GM21360 (cell line): Measurements from ENCODE around the gene TFDP1.

Source experiments
- ATAC-seq: cut with Tn5 transposase; IDR thresholded peaks from one replicate; pipeline ENCODE4 v1.9.1; 2021; ENCODE audit warnings: mild to moderate bottlenecking, moderate library complexity; ENCODE audit not compliant: unreplicated experiment

The TFDP1 gene, protein sequence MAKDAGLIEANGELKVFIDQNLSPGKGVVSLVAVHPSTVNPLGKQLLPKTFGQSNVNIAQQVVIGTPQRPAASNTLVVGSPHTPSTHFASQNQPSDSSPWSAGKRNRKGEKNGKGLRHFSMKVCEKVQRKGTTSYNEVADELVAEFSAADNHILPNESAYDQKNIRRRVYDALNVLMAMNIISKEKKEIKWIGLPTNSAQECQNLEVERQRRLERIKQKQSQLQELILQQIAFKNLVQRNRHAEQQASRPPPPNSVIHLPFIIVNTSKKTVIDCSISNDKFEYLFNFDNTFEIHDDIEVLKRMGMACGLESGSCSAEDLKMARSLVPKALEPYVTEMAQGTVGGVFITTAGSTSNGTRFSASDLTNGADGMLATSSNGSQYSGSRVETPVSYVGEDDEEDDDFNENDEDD

GRCh38 chr13:113584205-113584869 lies at the start of gene TFDP1:
Gene TFDP1 (plus strand): TSS chr13:113584753. CDS start chr13:113585838, 1,085 bp downstream.
- peak; percentile 83 for ATAC-seq

DNA sequence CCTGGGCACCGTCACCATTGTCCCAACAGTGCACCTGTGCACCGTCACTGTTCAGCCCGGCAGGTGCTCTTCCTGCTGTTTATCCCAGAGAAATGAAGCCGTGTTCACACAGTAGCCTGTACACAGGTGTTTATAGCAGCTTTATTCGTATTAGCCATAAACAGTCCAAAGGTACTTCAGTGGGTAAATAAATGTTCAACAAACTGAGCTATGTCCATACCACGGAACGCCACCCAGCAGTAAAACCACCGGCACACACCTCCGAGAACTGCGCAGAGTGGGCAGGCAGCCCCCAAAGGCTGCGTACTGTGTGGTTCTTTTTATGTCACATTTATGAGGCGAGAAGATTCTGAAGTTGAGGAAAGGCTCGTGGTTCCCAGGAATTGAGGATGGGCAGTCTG lies 49.2 kb upstream of the TFDP1 start:
- ATAC-seq = no peak

GRCh38 chr13:113536461-113537110 lies 48.0 kb upstream of the TFDP1 start:
- ATAC-seq = no peak

GRCh38 chr13:113537205-113537604 lies 47.3 kb upstream of the TFDP1 start:
- ATAC-seq = no peak

- no peak for ATAC-seq
Observed at GRCh38 chr13:113537909-113538688, 46.5 kb upstream of the TFDP1 start.

DNA sequence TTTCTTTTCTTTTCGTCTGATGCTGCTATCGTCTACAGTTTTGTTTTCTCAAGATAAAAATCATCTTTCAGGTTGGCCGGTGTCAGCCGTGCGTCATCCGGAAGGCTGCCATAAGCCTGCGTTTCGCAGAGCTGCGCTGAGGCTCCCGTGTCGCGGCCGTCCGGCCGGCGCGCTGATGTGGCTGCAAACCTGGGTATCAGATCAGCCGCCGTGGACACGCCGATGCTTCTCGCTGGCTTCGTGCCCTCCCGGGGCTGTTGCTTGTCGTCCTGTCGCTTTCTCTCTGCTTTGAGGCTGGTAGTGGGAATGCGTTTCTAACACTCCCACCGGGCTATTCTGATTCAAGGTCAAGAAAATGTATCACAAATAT lies 45.9 kb upstream of the TFDP1 start:
- no peak for ATAC-seq

- ATAC-seq = no peak
Observed at GRCh38 chr13:113539176-113539575, 45.4 kb upstream of the TFDP1 start.

GRCh38 chr13:113539822-113540221 lies 44.7 kb upstream of the TFDP1 start:
- ATAC-seq = no peak

GRCh38 chr13:113540523-113540922 lies 44.0 kb upstream of the TFDP1 start:
- ATAC-seq = no peak

DNA sequence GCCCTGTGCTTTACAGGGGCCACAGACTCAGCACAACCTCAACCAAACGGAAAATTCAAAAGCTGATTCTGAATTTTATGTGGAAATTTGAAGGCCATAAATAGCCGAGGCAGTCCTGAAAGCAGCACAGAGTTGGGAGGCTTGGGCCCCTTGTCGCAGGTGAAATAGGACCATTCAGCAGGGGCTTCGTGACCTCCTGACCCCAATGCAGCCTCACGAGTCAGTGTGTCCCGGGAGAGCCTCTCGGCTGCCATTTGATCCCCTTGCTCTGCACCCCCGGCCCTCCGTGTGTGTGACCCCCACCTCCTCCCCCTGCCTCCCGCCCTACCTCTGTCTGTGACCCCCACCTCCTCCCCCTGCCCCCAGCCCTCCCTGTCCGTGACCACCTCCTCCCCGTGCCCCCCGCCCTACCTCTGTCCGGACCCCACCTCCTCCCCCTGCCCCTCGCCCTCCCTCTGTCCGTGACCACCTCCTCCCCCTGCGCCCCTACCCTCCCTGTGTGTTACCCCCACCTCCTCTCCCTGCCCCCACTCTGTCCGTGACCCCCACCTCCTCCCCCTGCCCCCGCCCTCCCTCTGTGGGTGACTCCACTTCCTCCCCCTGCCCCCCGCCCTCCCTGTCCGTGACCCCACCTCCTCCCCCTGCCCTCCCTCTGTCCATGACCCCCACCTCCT lies 41.7 kb upstream of the TFDP1 start:
- ATAC-seq = no peak

GRCh38 chr13:113544071-113544891 lies 40.3 kb upstream of the TFDP1 start:
- ATAC-seq = no peak

- no peak for ATAC-seq
Observed at GRCh38 chr13:113544896-113545295, 39.7 kb upstream of the TFDP1 start.

DNA sequence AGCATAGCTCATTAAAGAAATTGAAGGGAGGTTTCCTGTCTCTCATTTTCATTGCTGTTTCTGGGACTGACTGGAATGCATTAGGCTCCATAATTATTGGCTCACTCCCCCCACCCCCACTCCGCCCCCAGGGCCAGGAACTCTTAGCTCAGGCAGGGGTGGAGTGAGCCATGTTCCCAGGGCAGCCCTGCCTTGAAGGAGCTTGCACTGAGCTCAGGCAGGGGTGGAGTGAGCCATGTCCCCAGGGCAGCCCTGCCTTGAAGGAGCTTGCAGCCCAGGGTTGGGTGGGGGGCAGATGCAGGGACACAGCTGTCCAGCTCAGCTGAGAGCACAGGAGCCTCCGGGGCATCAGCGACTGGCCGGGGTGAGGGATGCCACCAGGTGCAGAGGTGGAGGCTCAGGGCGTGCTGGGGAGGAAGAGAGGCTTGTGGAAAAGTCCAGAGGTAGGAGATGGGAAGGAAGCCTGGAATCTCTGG lies 39.1 kb upstream of the TFDP1 start:
- ATAC-seq = no peak

- no peak for ATAC-seq
Observed at GRCh38 chr13:113545931-113546516, 38.5 kb upstream of the TFDP1 start.

- no peak for ATAC-seq
Observed at GRCh38 chr13:113546571-113547237, 37.8 kb upstream of the TFDP1 start.

- no peak for ATAC-seq
Observed at GRCh38 chr13:113547238-113547971, 37.1 kb upstream of the TFDP1 start.

- ATAC-seq = no peak
Observed at GRCh38 chr13:113548171-113548641, 36.3 kb upstream of the TFDP1 start.
